ENCODE data around the gene OARD1. TPM values are rescaled to one million over a fixed set of nuclear protein-coding genes. Genes with fewer than 3 reads are reported as not detected.

The OARD1 gene
- total and polyA plus RNA-seq, 7 experiments from 2014 or later = 31.1 to 55.8 (median 44.6) TPM

GRCh38 chr6:41049955-41050354 is 22.2 kb downstream of the OARD1 start:
- Histone ChIP-seq H3K36me3 (ENCODE audit: control insufficient read depth in 2 of 3, insufficient read depth in 3 of 3, low read length in 3 of 3) (peaks cover 0 to 3% (median 0%) of the 10 kb centered on the region in 3 experiments), H3K27ac (ENCODE audit: low read depth, low read length) (no peak overlapping the region), H3K9me3 (ENCODE audit: control insufficient read depth in 2 of 3, low read length in 3 of 3) (no peaks in the 10 kb centered on the region), H3K27me3 (ENCODE audit: control insufficient read depth in 2 of 2, insufficient read depth in 2 of 2, low read length in 2 of 2) (no peaks in the 10 kb centered on the region), H3K4me1 (ENCODE audit: control insufficient read depth in 2 of 2, insufficient read depth in 2 of 2, low read length in 2 of 2) (peaks cover 13 to 17% of the 10 kb centered on the region in 2 donors), H3K4me3 (ENCODE audit: low read length) (no peak overlapping the region)
- CTCF ChIA-PET = interaction anchor here (1.5 to 2.1 kb wide), 2 partner anchors 11 to 18 kb away, joined by 3 to 7 read pairs; partner anchors contain the start of gene UNC5CL
- Mint-ChIP-seq H3K27ac (no peak overlapping the region), H3K36me3 (peaks cover 5 to 25% (median 17%) of the 10 kb centered on the region in 5 donors), H3K27me3 (no peaks in the 10 kb centered on the region), H3K4me1 (peaks cover 18 to 23% (median 18%) of the 10 kb centered on the region in 7 donors), H3K4me3 (no peak overlapping the region), H3K9me3 (peaks cover 0 to 3% (median 0%) of the 10 kb centered on the region in 11 donors)
- POLR2A ChIA-PET = interaction anchor here (0.9 kb wide), 1 partner anchor 9 kb away, joined by 3 read pairs; no protein-coding TSS in a partner anchor
- ATAC-seq (no peak), DNase-seq (no peak)
- intact Hi-C loops (cut with micrococcal nuclease) = no loop called here

- CTCF ChIA-PET = interaction anchor here (1.5 to 2.1 kb wide), 3 partner anchors 11 to 21 kb away, joined by 3 to 7 read pairs (median 5); partner anchors contain the start of gene UNC5CL
- Mint-ChIP-seq H3K36me3 (peaks cover 5 to 25% (median 17%) of the 10 kb centered on the region in 5 donors), H3K4me3 (no peak overlapping the region), H3K4me1 (peaks cover 18 to 23% (median 18%) of the 10 kb centered on the region in 7 donors), H3K27ac (no peak overlapping the region), H3K27me3 (no peaks in the 10 kb centered on the region), H3K9me3 (peaks cover 0 to 3% (median 0%) of the 10 kb centered on the region in 11 donors)
- Histone ChIP-seq H3K27me3 (ENCODE audit: control insufficient read depth in 2 of 2, insufficient read depth in 2 of 2, low read length in 2 of 2) (no peaks in the 10 kb centered on the region), H3K27ac (ENCODE audit: low read depth, low read length) (no peak overlapping the region), H3K36me3 (ENCODE audit: control insufficient read depth in 2 of 3, insufficient read depth in 3 of 3, low read length in 3 of 3) (peaks cover 0 to 3% (median 0%) of the 10 kb centered on the region in 3 experiments), H3K4me3 (ENCODE audit: low read length) (no peak overlapping the region), H3K4me1 (ENCODE audit: control insufficient read depth in 2 of 2, insufficient read depth in 2 of 2, low read length in 2 of 2) (peaks cover 13 to 17% of the 10 kb centered on the region in 2 donors), H3K9me3 (ENCODE audit: control insufficient read depth in 2 of 3, low read length in 3 of 3) (no peaks in the 10 kb centered on the region)
- no peak for DNase-seq
- ATAC-seq = no peak
- POLR2A ChIA-PET = no interaction called here
- intact Hi-C loops (cut with micrococcal nuclease) = no loop called here
Observed at GRCh38 chr6:41049521-41049920, 22.6 kb downstream of the OARD1 start.

- ATAC-seq (no peak), DNase-seq (no peak)
- H3K9me3 Mint-ChIP-seq = peaks cover 0 to 3% (median 0%) of the 10 kb centered on the region in 11 donors
- no peak overlapping the region for H3K27ac ChIP-seq (ENCODE audit: low read depth, low read length)
- no peak overlapping the region for H3K4me3 Mint-ChIP-seq
- H3K36me3 Mint-ChIP-seq = peaks cover 5 to 21% (median 17%) of the 10 kb centered on the region in 5 donors
- ChIA-PET POLR2A (no interaction called here), CTCF (interaction anchor here (1.7 to 2.1 kb wide), 2 partner anchors 9 to 19 kb away, joined by 5 to 7 read pairs; partner anchors contain the start of gene UNC5CL)
- H3K4me1 ChIP-seq (ENCODE audit: control insufficient read depth in 2 of 2, insufficient read depth in 2 of 2, low read length in 2 of 2) = peaks cover 13 to 17% of the 10 kb centered on the region in 2 donors
- no peaks in the 10 kb centered on the region for H3K9me3 ChIP-seq (ENCODE audit: control insufficient read depth in 2 of 3, low read length in 3 of 3)
- no peak overlapping the region for H3K27ac Mint-ChIP-seq
- H3K27me3 ChIP-seq (ENCODE audit: control insufficient read depth in 2 of 2, insufficient read depth in 2 of 2, low read length in 2 of 2) = no peaks in the 10 kb centered on the region
- peaks cover 15 to 19% (median 18%) of the 10 kb centered on the region in 7 donors for H3K4me1 Mint-ChIP-seq
- intact Hi-C loops (cut with micrococcal nuclease) = no loop called here
- H3K36me3 ChIP-seq (ENCODE audit: control insufficient read depth in 2 of 3, insufficient read depth in 3 of 3, low read length in 3 of 3) = peaks cover 0 to 3% (median 3%) of the 10 kb centered on the region in 3 experiments
- H3K4me3 ChIP-seq (ENCODE audit: low read length) = no peak overlapping the region
- no peaks in the 10 kb centered on the region for H3K27me3 Mint-ChIP-seq
Observed at GRCh38 chr6:41047745-41048732, 24.1 kb downstream of the OARD1 start.

GRCh38 chr6:41047306-41047705 is 24.9 kb downstream of the OARD1 start:
- peaks cover 8 to 10% of the 10 kb centered on the region in 2 donors for H3K4me1 ChIP-seq (ENCODE audit: control insufficient read depth in 2 of 2, insufficient read depth in 2 of 2, low read length in 2 of 2)
- H3K27me3 ChIP-seq (ENCODE audit: control insufficient read depth in 2 of 2, insufficient read depth in 2 of 2, low read length in 2 of 2) = no peaks in the 10 kb centered on the region
- Mint-ChIP-seq H3K27me3 (no peaks in the 10 kb centered on the region), H3K27ac (no peak overlapping the region), H3K9me3 (peaks cover 0 to 3% (median 0%) of the 10 kb centered on the region in 11 donors), H3K36me3 (peaks cover 5 to 23% (median 17%) of the 10 kb centered on the region in 5 donors), H3K4me1 (peaks cover 10 to 15% (median 12%) of the 10 kb centered on the region in 7 donors), H3K4me3 (no peak overlapping the region)
- H3K9me3 ChIP-seq (ENCODE audit: control insufficient read depth in 2 of 3, low read length in 3 of 3) = no peaks in the 10 kb centered on the region
- H3K4me3 ChIP-seq (ENCODE audit: low read length) = no peak overlapping the region
- ATAC-seq (no peak), DNase-seq (no peak)
- peaks cover 0 to 7% (median 3%) of the 10 kb centered on the region in 3 experiments for H3K36me3 ChIP-seq (ENCODE audit: control insufficient read depth in 2 of 3, insufficient read depth in 3 of 3, low read length in 3 of 3)
- intact Hi-C loops (cut with micrococcal nuclease) = no loop called here
- ChIA-PET CTCF (no interaction called here), POLR2A (no interaction called here)
- H3K27ac ChIP-seq (ENCODE audit: low read depth, low read length) = no peak overlapping the region

GRCh38 chr6:41046084-41046483 is 26.1 kb downstream of the OARD1 start:
- no peaks in the 10 kb centered on the region for H3K27me3 ChIP-seq (ENCODE audit: control insufficient read depth in 2 of 2, insufficient read depth in 2 of 2, low read length in 2 of 2)
- ChIA-PET POLR2A (interaction anchor here (1.5 kb wide), 1 partner anchor 10 kb away, joined by 3 read pairs; no protein-coding TSS in a partner anchor), CTCF (interaction anchor here (1.3 kb wide), 1 partner anchor 8 kb away, joined by 3 read pairs; no protein-coding TSS in a partner anchor)
- Mint-ChIP-seq H3K27ac (no peak overlapping the region), H3K4me3 (no peak overlapping the region), H3K27me3 (no peaks in the 10 kb centered on the region), H3K9me3 (peaks cover 0 to 2% (median 0%) of the 10 kb centered on the region in 11 donors), H3K36me3 (peaks cover 0 to 20% (median 8%) of the 10 kb centered on the region in 5 donors), H3K4me1 (peaks cover 0 to 4% (median 0%) of the 10 kb centered on the region in 7 donors)
- H3K27ac ChIP-seq (ENCODE audit: low read depth, low read length) = no peak overlapping the region
- no peak overlapping the region for H3K4me3 ChIP-seq (ENCODE audit: low read length)
- no peaks in the 10 kb centered on the region for H3K4me1 ChIP-seq (ENCODE audit: control insufficient read depth in 2 of 2, insufficient read depth in 2 of 2, low read length in 2 of 2)
- H3K9me3 ChIP-seq (ENCODE audit: control insufficient read depth in 2 of 3, low read length in 3 of 3) = no peaks in the 10 kb centered on the region
- peaks cover 0 to 7% (median 3%) of the 10 kb centered on the region in 3 experiments for H3K36me3 ChIP-seq (ENCODE audit: control insufficient read depth in 2 of 3, insufficient read depth in 3 of 3, low read length in 3 of 3)
- ATAC-seq = no peak
- no peak for DNase-seq
- intact Hi-C loops (cut with micrococcal nuclease) = no loop called here

GRCh38 chr6:41045664-41046063 is 26.5 kb downstream of the OARD1 start:
- Mint-ChIP-seq H3K27me3 (no peaks in the 10 kb centered on the region), H3K9me3 (peaks cover 0 to 2% (median 0%) of the 10 kb centered on the region in 11 donors), H3K4me3 (no peak overlapping the region), H3K4me1 (peaks cover 0 to 8% (median 0%) of the 10 kb centered on the region in 7 donors), H3K27ac (no peak overlapping the region), H3K36me3 (peaks cover 0 to 20% (median 7%) of the 10 kb centered on the region in 5 donors)
- no peaks in the 10 kb centered on the region for H3K27me3 ChIP-seq (ENCODE audit: control insufficient read depth in 2 of 2, insufficient read depth in 2 of 2, low read length in 2 of 2)
- ATAC-seq = no peak
- no peak overlapping the region for H3K4me3 ChIP-seq (ENCODE audit: low read length)
- no peaks in the 10 kb centered on the region for H3K9me3 ChIP-seq (ENCODE audit: control insufficient read depth in 2 of 3, low read length in 3 of 3)
- ChIA-PET CTCF (interaction anchor here (1.3 kb wide), 1 partner anchor 9 kb away, joined by 3 read pairs; no protein-coding TSS in a partner anchor), POLR2A (interaction anchor here (1.5 kb wide), 1 partner anchor 10 kb away, joined by 3 read pairs; no protein-coding TSS in a partner anchor)
- no peak overlapping the region for H3K27ac ChIP-seq (ENCODE audit: low read depth, low read length)
- H3K4me1 ChIP-seq (ENCODE audit: control insufficient read depth in 2 of 2, insufficient read depth in 2 of 2, low read length in 2 of 2) = no peaks in the 10 kb centered on the region
- DNase-seq = no peak
- H3K36me3 ChIP-seq (ENCODE audit: control insufficient read depth in 2 of 3, insufficient read depth in 3 of 3, low read length in 3 of 3) = peaks cover 0 to 7% (median 3%) of the 10 kb centered on the region in 3 experiments
- intact Hi-C loops (cut with micrococcal nuclease) = no loop called here
